IMR-90 (cell line): ENCODE measurements around the gene CYB561D2. TPM values are rescaled to one million over a fixed set of nuclear protein-coding genes. Genes with fewer than 3 reads are reported as not detected.
A peak's percentile ranks its signal among the peaks of the same experiment; 100 is the strongest.

Source experiments
- ATAC-seq: fragments of 200-7000 bp; cut with Tn5 transposase; 2 replicates; pipeline ENCODE4 v1.9.1; 2020; ENCODE audit warnings: low read depth, mild to moderate bottlenecking, moderate library complexity
- BruUV-seq: library from RNA; stranded (reverse); fragments of 400-500 nt; replicated peaks from 2 replicates; lab custom pipeline; 2021; lab: Mats Ljungman, UMichigan
- CTCF ChIA-PET: fragments of 300-600 bp; formaldehyde crosslinking; extraction: SDS; loops from one replicate; lab custom pipeline; 2021; ENCODE audit warnings: antibody characterized with exemption; lab: Yijun Ruan, JAX
- POLR2A ChIA-PET: fragments of 300-600 bp; sonication (Branson Sonifier 250); formaldehyde crosslinking; loops from one replicate; lab custom pipeline; 2022; ENCODE audit warnings: antibody characterized with exemption; ENCODE audit not compliant: unreplicated experiment; lab: Charles Lee
- DNase-seq: peaks from one replicate; pipeline ENCODE4 v3.0.0; 2013
- H2AFZ ChIP-seq: replicated peaks from 2 replicates; pipeline ENCODE3; 2013; ENCODE audit warnings: low read length, mild to moderate bottlenecking; ENCODE audit not compliant: poor library complexity
- H2AK5ac ChIP-seq: 2 replicates; pipeline ENCODE4 v1.6.1; 2013; ENCODE audit warnings: low read depth, low read length, inconsistent platforms
- H2AK9ac ChIP-seq: replicated peaks from 2 replicates; pipeline ENCODE3; 2013; ENCODE audit warnings: mild to moderate bottlenecking, low read depth, low read length, moderate library complexity; ENCODE audit not compliant: poor library complexity
- H2BK120ac ChIP-seq: 2 replicates; pipeline ENCODE4 v1.6.1; 2013; ENCODE audit warnings: low read depth, low read length, inconsistent platforms
- H2BK15ac ChIP-seq: 3 replicates; pipeline ENCODE4 v1.6.1; 2013; ENCODE audit warnings: low read depth, low read length, inconsistent platforms
- H2BK20ac ChIP-seq: 2 replicates; pipeline ENCODE4 v1.6.1; 2013; ENCODE audit warnings: low read depth, mild to moderate bottlenecking, inconsistent platforms, low read length, moderate library complexity
- H2BK5ac ChIP-seq: 2 replicates; pipeline ENCODE4 v1.6.1; 2013; ENCODE audit warnings: mild to moderate bottlenecking, low read depth, low read length, inconsistent platforms; ENCODE audit not compliant: poor library complexity, severe bottlenecking
- H3K14ac ChIP-seq: replicated peaks from 2 replicates; pipeline ENCODE4 v1.6.1; 2013; ENCODE audit warnings: low read depth, low read length, inconsistent platforms
- H3K18ac ChIP-seq: 2 replicates; pipeline ENCODE4 v1.6.1; 2013; ENCODE audit warnings: low read depth, low read length, control low read depth
- H3K23ac ChIP-seq: 2 replicates; pipeline ENCODE4 v1.6.1; 2013; ENCODE audit warnings: low read depth, low read length, inconsistent platforms
- H3K27ac ChIP-seq: 2 replicates; pipeline ENCODE4 v1.5.1; 2013; ENCODE audit warnings: mild to moderate bottlenecking, control low read depth, low read length; ENCODE audit not compliant: insufficient read depth
- H3K27me3 ChIP-seq: 2 replicates; pipeline ENCODE4 v1.6.1; 2013; ENCODE audit warnings: low read length; ENCODE audit not compliant: control insufficient read depth, insufficient read depth
- H3K36me3 ChIP-seq: 2 replicates; pipeline ENCODE4 v1.6.1; 2013; ENCODE audit warnings: low read length, mixed read lengths; ENCODE audit not compliant: control insufficient read depth, insufficient read depth
- H3K4ac ChIP-seq: 2 replicates; pipeline ENCODE4 v1.6.1; 2013; ENCODE audit warnings: low read depth, low read length, inconsistent platforms
- H3K4me1 ChIP-seq: 2 replicates; pipeline ENCODE4 v1.6.1; 2013; ENCODE audit warnings: low read length, mixed read lengths; ENCODE audit not compliant: control insufficient read depth, insufficient read depth
- H3K4me2 ChIP-seq: 2 replicates; pipeline ENCODE4 v1.6.1; 2013; ENCODE audit warnings: low read depth, mild to moderate bottlenecking, control low read depth, low read length, moderate library complexity
- H3K4me3 ChIP-seq: 2 replicates; pipeline ENCODE4 v1.5.1; 2013; ENCODE audit warnings: low read depth, mild to moderate bottlenecking, control low read depth, low read length, moderate library complexity; ENCODE audit not compliant: insufficient read depth
- H3K56ac ChIP-seq: 2 replicates; pipeline ENCODE4 v1.6.1; 2013; ENCODE audit warnings: low read length, inconsistent platforms; ENCODE audit not compliant: insufficient read depth; ENCODE audit errors: extremely low read depth
- H3K79me1 ChIP-seq, 2 experiments: 2 replicates each; pipeline ENCODE4 v1.6.1; 2013; ENCODE audit warnings: low read length in 2 of 2, inconsistent platforms in 1 of 2, low read depth in 1 of 2
- H3K9ac ChIP-seq: 2 replicates; pipeline ENCODE4 v1.6.1; 2013; ENCODE audit warnings: low read depth, low read length, control low read depth
- H3K9me1 ChIP-seq: 2 replicates; pipeline ENCODE4 v1.6.1; 2013; ENCODE audit warnings: low read length, inconsistent platforms; ENCODE audit not compliant: insufficient read depth
- H3K9me3 ChIP-seq: 2 replicates; pipeline ENCODE4 v1.6.1; 2013; ENCODE audit warnings: low read length; ENCODE audit not compliant: control insufficient read depth, insufficient read depth
- H4K20me1 ChIP-seq: 2 replicates; pipeline ENCODE4 v1.6.1; 2013; ENCODE audit warnings: low read length, inconsistent platforms; ENCODE audit not compliant: insufficient read depth
- H4K5ac ChIP-seq: 2 replicates; pipeline ENCODE4 v1.6.1; 2013; ENCODE audit warnings: mild to moderate bottlenecking, low read depth, low read length, control low read depth
- H4K8ac ChIP-seq, 2 experiments: 2 replicates each; pipeline ENCODE4 v1.6.1; 2013; ENCODE audit warnings: low read depth in 2 of 2, low read length in 2 of 2, control low read depth in 1 of 2, inconsistent platforms in 1 of 2
- H4K91ac ChIP-seq: 2 replicates; pipeline ENCODE4 v1.6.1; 2013; ENCODE audit warnings: low read depth, low read length, inconsistent platforms; ENCODE audit not compliant: insufficient read depth
- BHLHE40 ChIP-seq: fragments of 150-350 bp; IDR thresholded peaks from 2 replicates; pipeline ENCODE4 v1.6.1; 2016; ENCODE audit warnings: mild to moderate bottlenecking, low read depth, low read length
- CTCF ChIP-seq: conservative IDR thresholded peaks from 2 replicates; pipeline ENCODE4 v1.5.1; 2012; ENCODE audit warnings: mild to moderate bottlenecking, low read depth, low read length, improper control_type of control experiment
- ELK1 ChIP-seq: fragments of 150-350 bp; IDR thresholded peaks from 2 replicates; pipeline ENCODE4 v1.6.1; 2016; ENCODE audit warnings: low read depth, mild to moderate bottlenecking, low read length, moderate library complexity, borderline replicate concordance
- FOS ChIP-seq: fragments of 150-350 bp; IDR thresholded peaks from 2 replicates; pipeline ENCODE4 v1.6.1; 2016; ENCODE audit warnings: low read depth, low read length
- RAD21 ChIP-seq: IDR thresholded peaks from 2 replicates; pipeline ENCODE4 v1.6.1; 2012; ENCODE audit warnings: low read length, improper control_type of control experiment
- RFX5 ChIP-seq: IDR thresholded peaks from 2 replicates; pipeline ENCODE4 v1.8.0; 2012; ENCODE audit warnings: low read depth, mild to moderate bottlenecking, low read length, moderate library complexity
- WGBS, 2 experiments: methylation state at CpG; one replicate each; pipeline versions ENCODE4 v1.1.5 to v1.1.7; 2013; ENCODE audit warnings: missing lambda C conversion rate in 2 of 2; ENCODE audit not compliant: insufficient read length in 1 of 2; ENCODE audit errors: extremely low coverage in 2 of 2; 5-methylcytosine and 5-hydroxymethylcytosine counted together
- dilution Hi-C: fragments of 300-500 bp; cut with HindIII; formaldehyde crosslinking; loops from one replicate; pipeline ENCODE4 v1.14.3; 2018; ENCODE audit warnings: low sequenced_read_pairs; ENCODE audit not compliant: unreplicated experiment
- in situ Hi-C: fragments of 300-500 bp; cut with MboI; formaldehyde crosslinking; loops from 3 replicates; pipeline ENCODE4 v1.14.3; 2019; ENCODE audit warnings: low sequenced_read_pairs, inconsistent platforms, mixed read lengths
- intact Hi-C: fragments of 100-400 bp; cut with micrococcal nuclease; formaldehyde crosslinking; loops from 2 replicates; pipeline ENCODE4 v1.10.0; 2022
- polyA plus RNA-seq, 3 experiments: library from polyadenylated mRNA; depleted of rRNA; stranded (reverse); fragments of >200 nt; gene quantifications; 2 replicates each; pipeline ENCODE4 v1.2.3, GENCODE V29; 2012; ENCODE audit warnings: low replicate concordance in 1 of 3
- total RNA-seq: library from RNA; depleted of rRNA; stranded (reverse); fragments of >200 nt; gene quantifications from 2 replicates; pipeline ENCODE4 v1.2.3, GENCODE V29; 2012

The CYB561D2 gene
- total and polyA plus RNA-seq, 2 of the 4 experiments (the other 2 are of a cell fraction) = 29.2 to 31.7 TPM

- Histone ChIP-seq H3K4me3 (no peak overlapping the region; the same call in 1 of the 2 replicates), H3K4ac (no peak overlapping the region), H4K5ac (no peak overlapping the region), H3K23ac (peak overlapping the region; percentile 3; the same call in 1 of the 2 replicates), H2AK9ac (peak overlapping the region; percentile 59), H2BK20ac (no peak overlapping the region), H4K20me1 (peaks cover 53% of the 10 kb centered on the region), H3K27ac (no peak overlapping the region), H3K9me1 (peaks cover 21% of the 10 kb centered on the region), H3K27me3 (no peaks in the 10 kb centered on the region), H2AFZ (no peak overlapping the region), H3K4me2 (peak overlapping the region; percentile 94), H3K79me1 (peaks cover 10 to 71% of the 10 kb centered on the region in 2 experiments), H3K14ac (0 out of 2 replicates have a peak overlapping the region, but pooled peaks have one; percentile 19), H3K9ac (no peak overlapping the region), H3K56ac (no peak overlapping the region), H2AK5ac (no peak overlapping the region), H3K4me1 (peaks cover 32% of the 10 kb centered on the region), H3K9me3 (no peaks in the 10 kb centered on the region), H3K36me3 (peaks cover 44% of the 10 kb centered on the region), H2BK120ac (no peak overlapping the region), H4K8ac (no peak overlapping the region), H4K91ac (no peak overlapping the region), H2BK5ac (no peak overlapping the region), H3K18ac (no peak overlapping the region), H2BK15ac (no peak overlapping the region)
- dilution Hi-C loops = no loop called here
- ChIA-PET POLR2A (interaction anchor here (1.0 kb wide), 1 partner anchor 213 kb away, joined by 3 read pairs; the partner anchor contains the start of gene HEMK1), CTCF (no interaction called here)
- intact Hi-C loops = no loop called here
- no peak for TF ChIP-seq RAD21
- TF ChIP-seq ELK1 = no peak
- no peak for TF ChIP-seq FOS
- TF ChIP-seq BHLHE40 = no peak
- TF ChIP-seq RFX5 = no peak
- no peak for TF ChIP-seq CTCF
- DNase-seq (no peak), ATAC-seq (no peak)
- 49% methylated on average over 3 of the region's 5 CpGs; no CpG with 5 or more reads in 1 of the 2 experiments for WGBS, 2 experiments
- no TSS peak for BruUV-seq
- in situ Hi-C loops = no loop called here
Observed at GRCh38 chr3:50355829-50356552, 5.3 kb downstream of the CYB561D2 start.
